M059J (cell line): Measurements from ENCODE around the gene PLET1. TPM values are rescaled to one million over a fixed set of nuclear protein-coding genes. Genes with fewer than 3 reads are reported as not detected.

Experiments
- DNase-seq: peaks from one replicate; pipeline ENCODE4 v3.0.0-alpha.2; 2012; ENCODE audit warnings: low read depth
- total RNA-seq: library from RNA; depleted of rRNA; stranded (reverse); fragments of >200 nt; shearing (Covaris generic); gene quantifications from 2 replicates; pipeline ENCODE4 v1.2.3, GENCODE V29; 2014

The PLET1 gene
- total RNA-seq, 1 experiment from 2014 or later, result not detected

GRCh38 chr11:112281726-112282125, 21.1 kb upstream of the PLET1 start:
- DNase-seq, result no peak

GRCh38 chr11:112280268-112281126, 19.8 kb upstream of the PLET1 start:
- peak; percentile 80 for DNase-seq

DNA sequence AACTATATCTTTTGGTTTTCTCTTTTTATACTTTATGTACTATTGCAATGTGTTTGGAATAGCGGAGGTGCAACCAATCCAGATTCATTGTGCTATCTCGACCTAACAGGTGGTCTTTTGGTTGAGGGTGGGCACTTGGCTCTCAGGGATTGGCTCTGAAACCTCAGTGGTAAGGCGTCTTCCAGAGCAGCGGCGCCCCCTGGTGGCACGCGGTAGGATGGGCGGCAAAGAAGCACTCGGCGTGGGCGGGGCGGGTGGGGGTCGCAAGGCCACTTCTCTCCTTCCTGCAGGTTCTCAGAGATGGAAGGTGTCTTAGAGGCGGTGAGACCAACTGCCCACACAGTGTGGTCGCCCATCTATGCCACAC, 19.2 kb upstream of the PLET1 start:
- DNase-seq, result peak; percentile 29

DNA sequence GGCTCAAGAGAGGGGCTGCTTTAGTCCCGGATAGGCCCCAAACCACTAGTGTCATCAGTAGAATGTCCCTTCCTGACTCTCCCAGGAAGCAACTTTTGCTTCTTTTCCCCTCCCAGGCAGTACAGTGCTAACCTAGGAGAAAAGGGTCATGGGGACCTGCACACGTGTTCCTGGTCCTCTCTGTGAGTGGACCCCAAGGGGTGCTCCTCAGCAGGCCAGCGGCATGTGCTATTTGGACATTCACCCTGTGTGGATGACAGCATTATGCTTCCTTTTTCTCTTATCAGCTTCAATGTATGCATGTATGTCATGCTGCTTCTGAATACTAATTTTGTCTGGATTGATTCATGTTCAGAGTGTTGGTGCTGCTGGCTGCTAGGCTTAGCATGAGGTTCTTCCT, 18.1 kb upstream of the PLET1 start:
- DNase-seq, result no peak

DNA sequence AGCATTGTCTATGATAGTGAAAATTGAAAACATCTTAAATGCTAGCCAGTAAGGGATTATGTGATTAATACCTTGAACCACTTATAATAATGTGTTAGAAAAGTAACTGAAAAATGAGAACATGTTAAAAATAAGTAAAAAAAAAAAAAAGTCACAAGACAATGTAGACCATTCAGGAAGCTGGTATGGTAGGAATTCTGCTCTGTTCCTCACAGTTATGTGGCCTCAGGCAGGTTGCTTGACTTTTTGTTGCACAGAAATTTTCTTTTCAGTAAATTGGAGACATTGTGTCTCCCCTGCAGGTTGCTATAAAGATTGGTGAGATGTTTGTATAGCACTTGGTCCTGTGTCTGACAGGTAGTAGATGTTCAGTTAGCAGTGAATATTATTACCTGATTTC, 17.3 kb upstream of the PLET1 start:
- DNase-seq, result peak; percentile 51

DNA sequence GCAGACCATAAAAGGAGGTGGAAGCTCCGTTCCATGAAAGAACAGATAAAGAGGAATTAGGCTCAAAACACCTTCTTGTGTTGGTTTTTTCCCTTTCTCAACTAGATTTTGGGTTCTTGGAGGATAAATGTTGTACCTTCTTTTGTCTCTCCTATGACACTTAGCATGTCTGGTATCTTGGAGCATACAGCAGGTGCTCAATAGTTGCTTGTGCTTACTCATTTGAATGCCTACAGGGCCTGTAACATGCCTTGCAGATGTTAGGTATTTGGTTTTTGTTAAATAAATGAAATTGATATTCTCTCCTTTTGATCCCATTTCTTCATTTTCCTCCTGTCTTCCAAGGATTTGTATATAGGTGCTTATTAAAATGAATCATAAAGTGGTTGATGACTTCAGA, 16.4 kb upstream of the PLET1 start:
- DNase-seq, result no peak

DNA sequence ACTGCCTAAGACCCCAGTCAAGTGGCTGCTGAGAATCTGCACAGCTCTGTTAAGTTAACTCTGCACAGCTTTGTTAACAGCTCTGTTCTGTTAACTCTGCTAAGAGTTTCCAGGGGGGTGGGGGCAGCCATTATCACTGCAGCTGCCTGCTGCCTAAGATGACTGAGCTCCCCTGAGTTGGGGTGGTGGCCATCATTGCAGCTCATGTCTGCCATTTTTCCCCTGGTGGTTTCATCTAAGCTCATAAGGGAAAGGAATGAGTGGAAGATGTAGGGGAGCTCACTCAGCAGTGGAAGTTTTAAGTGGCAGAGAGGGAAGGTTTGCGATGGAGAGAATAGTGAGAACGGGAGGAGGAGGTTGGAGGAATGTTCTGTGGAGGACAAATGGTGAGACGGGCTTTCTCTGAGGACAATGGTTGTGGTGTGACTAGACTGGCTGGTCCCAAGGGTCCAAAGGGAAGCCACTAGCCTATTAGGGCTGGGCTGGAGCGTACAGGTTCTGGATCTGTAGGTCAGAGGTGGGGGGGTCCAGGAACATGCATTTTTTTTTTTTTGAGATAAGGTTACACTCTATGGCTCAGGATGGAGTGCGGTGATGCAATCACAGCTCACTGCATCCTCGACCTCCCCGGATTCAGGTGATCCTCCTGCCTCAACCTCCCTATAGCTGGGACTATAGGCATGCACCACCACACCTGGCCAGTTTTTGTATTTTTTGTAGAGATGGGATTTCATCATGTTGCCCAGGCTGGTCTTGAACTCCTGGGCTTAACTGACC, 13.5 kb upstream of the PLET1 start:
- no peak for DNase-seq

DNA sequence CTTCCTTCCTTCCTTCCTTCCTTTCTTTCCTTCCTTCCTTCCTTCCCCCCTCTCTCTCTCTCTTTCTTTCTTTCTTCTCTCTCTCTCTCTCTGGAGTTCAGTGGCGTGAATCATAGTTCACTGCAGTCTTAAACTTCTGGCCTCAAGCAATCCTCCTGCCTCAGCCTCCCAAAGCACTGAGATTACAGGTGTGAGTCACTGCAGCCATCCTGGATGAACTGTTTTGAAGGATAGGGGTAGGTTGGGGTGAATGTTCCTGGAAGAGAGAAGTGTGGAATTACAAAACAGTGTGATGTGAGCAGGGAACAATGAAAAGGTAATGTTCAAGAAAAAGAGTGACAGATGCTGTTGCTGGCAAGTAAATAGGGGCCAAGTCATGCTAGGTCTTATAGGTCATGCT, 12.4 kb upstream of the PLET1 start:
- no peak for DNase-seq

GRCh38 chr11:112271242-112271641, 10.6 kb upstream of the PLET1 start:
- no peak for DNase-seq

DNA sequence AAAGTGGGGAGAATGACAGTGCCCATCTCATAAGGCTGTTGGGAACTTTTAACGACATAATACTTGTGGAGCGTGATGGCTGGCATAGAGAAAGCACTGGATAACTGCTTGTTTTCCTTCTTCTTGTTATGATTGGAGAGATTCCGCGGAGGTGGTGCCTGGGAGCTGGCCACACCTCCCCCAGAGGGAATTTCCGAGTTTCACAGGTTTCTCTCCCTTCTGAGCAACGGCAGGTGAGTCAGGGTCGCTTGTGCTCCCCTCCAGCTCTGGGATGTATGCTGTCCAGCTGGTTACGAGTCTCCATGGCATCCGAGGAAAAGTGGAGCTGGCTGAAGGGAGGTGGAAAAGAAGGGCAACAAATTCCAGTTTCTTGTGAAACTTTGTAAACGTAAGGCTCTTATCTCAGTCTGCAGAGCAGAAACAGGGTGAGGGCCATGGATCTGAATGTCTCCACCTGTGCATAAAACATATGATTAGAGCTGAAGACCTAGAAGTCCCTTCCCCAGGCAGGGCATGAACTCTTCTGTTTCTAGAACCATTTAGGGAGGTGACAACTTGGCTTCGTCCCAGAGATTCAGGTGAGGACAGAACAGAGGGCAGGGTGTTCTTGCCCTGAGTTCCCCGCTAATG, 10.0 kb upstream of the PLET1 start:
- DNase-seq, result no peak

GRCh38 chr11:112269139-112269538, 8.5 kb upstream of the PLET1 start:
- no peak for DNase-seq

DNA sequence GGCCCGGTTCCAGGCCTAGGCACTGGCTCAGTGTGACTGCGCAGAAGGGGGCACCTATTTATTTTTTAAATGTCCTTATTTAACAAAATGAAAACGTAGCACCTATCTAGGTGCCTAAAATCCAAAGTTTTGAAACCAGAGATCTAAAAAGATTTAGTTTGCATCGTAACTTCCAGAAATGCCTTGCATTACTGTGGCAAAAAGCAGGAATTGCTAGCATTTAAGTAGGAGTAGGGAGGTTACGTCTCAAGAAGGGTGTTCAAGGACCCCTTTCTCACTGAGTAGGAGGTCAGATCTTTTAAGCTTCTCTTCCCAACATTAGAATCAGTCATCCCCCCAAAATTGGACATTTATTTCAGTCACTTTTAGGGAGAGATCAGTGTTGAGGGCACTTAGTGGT, 7.7 kb upstream of the PLET1 start:
- DNase-seq, result no peak

- no peak for DNase-seq
These were observed 6.5 kb upstream of the PLET1 start for GRCh38 chr11:112267188-112267591.

DNA sequence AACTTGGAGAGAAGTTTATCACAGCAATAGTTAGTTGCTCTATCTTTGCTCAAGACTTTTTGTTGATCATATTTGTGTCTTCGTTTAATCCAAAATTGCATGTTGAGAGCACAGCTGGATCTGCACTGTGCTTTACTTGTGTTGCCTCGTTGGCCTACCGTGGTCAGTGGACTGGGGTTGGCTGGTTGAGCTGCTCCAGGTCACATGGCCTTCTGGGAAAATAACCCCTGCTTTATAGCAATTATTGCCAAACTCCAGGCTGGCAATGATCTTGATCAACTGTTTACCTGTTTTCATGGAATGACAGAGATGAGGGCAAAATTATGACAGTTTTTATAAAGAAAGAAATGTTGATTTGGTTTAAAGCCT, 5.7 kb upstream of the PLET1 start:
- no peak for DNase-seq

DNA sequence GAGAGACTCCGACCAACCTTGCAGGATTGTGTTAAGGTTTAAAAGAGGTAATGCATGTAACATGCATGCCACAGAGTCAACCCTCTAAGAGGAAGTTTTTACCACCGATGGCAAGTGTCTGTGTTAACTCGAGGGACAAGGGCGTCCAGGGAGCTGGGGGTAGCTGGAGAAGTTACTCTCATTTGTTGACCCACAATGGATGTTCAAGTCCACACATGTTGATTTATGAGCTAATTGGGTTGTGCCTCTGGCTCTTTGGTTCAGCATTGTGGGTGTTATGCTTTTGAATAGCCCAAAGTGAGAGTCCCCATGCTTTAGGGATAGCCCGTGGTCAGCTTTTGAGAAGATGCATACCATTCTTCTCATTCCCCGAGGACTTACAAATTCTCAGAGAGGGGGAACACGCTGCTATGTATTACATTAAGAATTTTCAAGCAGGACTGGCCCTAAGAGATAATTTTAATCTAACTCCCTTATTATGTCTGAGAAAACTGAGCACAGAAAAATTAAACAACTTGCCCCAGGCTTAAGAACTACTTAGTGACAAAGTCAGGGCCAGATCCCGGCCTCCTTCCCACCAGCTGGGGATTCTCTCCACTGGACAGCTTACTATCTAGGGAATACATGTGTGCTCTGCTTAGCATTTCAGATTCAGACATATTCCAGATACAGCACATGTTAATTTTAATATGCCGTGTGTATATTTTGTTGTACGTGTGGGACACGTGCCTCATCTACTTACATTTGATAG, 5.2 kb upstream of the PLET1 start:
- DNase-seq, result peak; percentile 15

- peak; percentile 83 for DNase-seq
These were observed 5.5 kb downstream of the PLET1 start for GRCh38 chr11:112255067-112255720.

DNA sequence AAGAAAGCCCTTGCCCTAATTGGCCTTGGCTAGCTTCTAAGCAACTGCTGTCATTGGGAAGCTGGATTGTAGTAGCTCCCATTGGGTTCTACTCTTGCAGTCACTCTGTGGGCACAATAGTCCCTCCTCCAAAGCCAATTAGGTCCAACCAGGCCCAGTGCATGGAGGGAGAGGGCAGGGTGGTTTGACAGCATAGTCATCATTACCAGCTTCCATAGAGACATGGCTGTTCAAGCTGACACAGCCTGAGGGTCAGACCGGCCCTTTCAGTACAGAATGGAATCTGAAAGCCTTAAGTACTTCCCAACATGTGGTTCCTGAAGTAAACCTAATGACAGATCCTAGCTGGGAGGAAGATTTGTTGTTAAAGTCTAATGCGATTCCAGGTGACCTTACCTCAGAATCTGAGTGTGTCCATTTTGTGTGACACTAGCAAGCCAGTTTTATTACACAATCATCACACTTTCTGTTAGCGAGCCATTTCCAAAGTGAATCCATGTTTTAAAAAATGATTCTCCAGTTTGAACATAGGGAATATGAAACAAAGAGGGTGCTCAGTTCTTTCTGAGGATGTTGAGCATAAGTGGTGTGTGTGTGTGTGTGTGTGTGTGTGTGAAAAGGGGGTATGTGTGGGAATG, 6.9 kb downstream of the PLET1 start:
- DNase-seq, result peak; percentile 32

GRCh38 chr11:112249871-112250610, 10.6 kb downstream of the PLET1 start:
- DNase-seq, result peak; percentile 51

DNA sequence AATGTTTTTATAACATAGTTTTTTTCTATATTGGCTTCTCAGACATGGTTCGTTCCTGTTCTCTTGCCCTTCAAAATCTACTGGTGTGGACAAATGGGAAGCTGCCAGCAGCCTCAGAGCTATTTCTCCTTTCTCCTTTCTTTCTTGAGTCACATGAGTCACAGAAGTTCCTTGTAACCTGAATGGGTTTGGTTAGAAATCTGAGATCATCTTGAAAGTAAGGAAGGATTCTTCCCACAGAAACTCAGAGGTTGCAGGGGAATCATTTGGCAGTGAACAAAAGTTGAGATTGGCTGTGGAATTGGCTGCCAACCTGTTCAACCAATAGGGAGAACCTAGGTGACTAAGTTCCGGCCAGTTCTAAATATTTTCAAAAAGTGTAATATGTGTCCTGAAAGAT, 12.5 kb downstream of the PLET1 start:
- peak; percentile 78 for DNase-seq

GRCh38 chr11:112247201-112247600, 13.5 kb downstream of the PLET1 start:
- peak; percentile 26 for DNase-seq
